PFSK-1 (cell line): ENCODE results near the gene ROBO1.

Experiments used
- FOXP2 ChIP-seq: optimal IDR thresholded peaks from 2 replicates; pipeline ENCODE3; 2011; ENCODE audit warnings: borderline replicate concordance, control low read depth, inconsistent platforms; ENCODE audit not compliant: insufficient read depth; ENCODE audit errors: extremely low read length, extremely low read depth
- POLR2AphosphoS5 ChIP-seq: IDR thresholded peaks from 2 replicates; pipeline ENCODE4 v1.6.1; 2012; ENCODE audit warnings: low read depth, mild to moderate bottlenecking, control low read depth, low read length, moderate library complexity
- REST ChIP-seq, 2 experiments: IDR thresholded peaks; 2 replicates each; pipeline versions ENCODE4 v1.6.1 to v1.8.0; 2011 to 2012; ENCODE audit warnings: low read depth in 2 of 2, low read length in 2 of 2, control low read depth in 1 of 2, inconsistent platforms in 1 of 2, mild to moderate bottlenecking in 1 of 2, moderate library complexity in 1 of 2; ENCODE audit not compliant: insufficient read depth in 1 of 2
- SIN3A ChIP-seq: IDR thresholded peaks from 2 replicates; pipeline ENCODE4 v1.6.1; 2012; ENCODE audit warnings: mild to moderate bottlenecking, low read length, moderate library complexity, borderline replicate concordance; ENCODE audit not compliant: insufficient read depth
- TAF1 ChIP-seq: IDR thresholded peaks from 2 replicates; pipeline ENCODE4 v1.6.1; 2012; ENCODE audit warnings: low read length, control low read depth, borderline replicate concordance; ENCODE audit not compliant: insufficient read depth

Gene ROBO1

GRCh38 chr3:79011821-79012529, 755.8 kb downstream of the ROBO1 start:
- TF ChIP-seq TAF1 = no peak
- no peak for TF ChIP-seq POLR2AphosphoS5
- TF ChIP-seq REST (IDR thresholded peaks at IDR 0.05; ENCODE audit: insufficient read depth in 1 of 2, low read depth in 2 of 2, low read length in 2 of 2) = no peak
- TF ChIP-seq SIN3A = no peak
- no peak for TF ChIP-seq FOXP2

DNA sequence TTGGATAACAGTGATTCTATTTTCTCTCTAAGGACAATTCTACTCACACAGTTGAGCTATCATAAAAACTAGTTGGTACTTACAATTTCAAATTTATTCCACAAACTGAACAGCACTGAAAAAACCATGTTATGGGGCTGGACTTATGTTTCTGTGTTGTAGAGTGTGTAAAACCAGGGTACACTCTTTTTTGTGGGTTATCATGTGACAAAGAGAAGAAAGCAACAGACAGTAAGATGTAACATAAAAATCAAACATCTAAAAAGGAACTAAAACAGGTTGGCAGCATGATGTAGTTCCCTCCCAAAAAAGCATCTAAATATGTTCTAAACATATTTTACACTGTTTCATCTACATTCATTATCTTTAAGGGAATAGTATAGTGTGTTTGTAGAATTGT, 757.9 kb downstream of the ROBO1 start:
- no peak for TF ChIP-seq REST (IDR thresholded peaks at IDR 0.05; ENCODE audit: insufficient read depth in 1 of 2, low read depth in 2 of 2, low read length in 2 of 2)
- TF ChIP-seq TAF1 = no peak

DNA sequence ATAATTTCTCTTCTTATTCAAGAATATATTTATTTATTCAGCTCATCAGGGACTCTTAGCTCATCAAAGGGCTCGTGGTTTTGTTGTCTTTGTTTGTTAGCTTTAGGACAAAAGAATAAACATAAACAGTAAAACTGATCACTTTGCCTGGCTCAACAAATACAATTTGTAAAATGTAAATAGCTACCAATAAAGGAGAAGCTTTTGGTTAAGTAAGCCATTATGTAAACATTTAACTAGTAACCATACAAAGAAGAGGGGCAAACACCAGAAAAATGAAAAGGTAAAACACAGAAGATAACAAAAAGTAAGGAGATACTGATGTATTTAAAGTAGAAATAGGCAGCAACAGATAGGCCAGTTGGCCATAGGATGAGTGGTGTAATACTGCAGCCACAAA, 761.7 kb downstream of the ROBO1 start:
- TF ChIP-seq POLR2AphosphoS5 (no peak), TAF1 (no peak), REST (IDR thresholded peaks at IDR 0.05; ENCODE audit: insufficient read depth in 1 of 2, low read depth in 2 of 2, low read length in 2 of 2) (no peak), FOXP2 (no peak), SIN3A (no peak)

- TF ChIP-seq SIN3A = peak; percentile 57; the same call in 1 of the 2 replicates
- TF ChIP-seq REST (IDR thresholded peaks at IDR 0.05; ENCODE audit: insufficient read depth in 1 of 2, low read depth in 2 of 2, low read length in 2 of 2) = 0 out of 4 replicates have a peak, but pooled peaks of 1 of the 2 experiments have one; percentile 27
- TF ChIP-seq POLR2AphosphoS5 = 0 out of 2 replicates have a peak, but pooled peaks have one; percentile 26
- TF ChIP-seq FOXP2 = no peak
Measured at GRCh38 chr3:79005084-79005483, 762.7 kb downstream of the ROBO1 start.

DNA sequence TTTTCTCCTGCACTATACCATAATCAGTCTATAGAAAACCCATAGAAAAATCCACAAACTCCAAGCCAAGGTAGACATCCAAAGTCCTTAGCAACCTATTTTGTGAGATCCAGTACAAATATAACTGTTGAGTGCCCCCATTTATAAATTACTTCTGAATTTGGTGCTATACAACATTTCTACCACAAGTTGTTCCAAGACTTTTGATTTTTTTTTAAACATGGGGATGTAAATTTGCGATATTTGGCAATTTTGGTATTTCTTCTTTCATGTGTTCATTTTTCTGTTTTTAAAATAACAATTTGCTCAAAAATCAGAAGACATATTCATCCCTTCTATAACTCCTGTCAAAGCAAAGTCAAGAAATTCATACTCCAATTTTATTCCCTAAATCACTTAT, 763.8 kb downstream of the ROBO1 start:
- no peak for TF ChIP-seq TAF1
- TF ChIP-seq REST (IDR thresholded peaks at IDR 0.05; ENCODE audit: insufficient read depth in 1 of 2, low read depth in 2 of 2, low read length in 2 of 2) = no peak
- no peak for TF ChIP-seq POLR2AphosphoS5
- TF ChIP-seq FOXP2 = no peak
- TF ChIP-seq SIN3A = no peak
